BJ (cell line): ENCODE measurements around the gene NABP1. TPM values are rescaled to one million over a fixed set of nuclear protein-coding genes. Genes with fewer than 3 reads are reported as not detected.

Experiments used
- CTCF ChIA-PET: fragments of 350-600 bp; formaldehyde crosslinking; extraction: SDS; loops from one replicate; lab custom pipeline; 2021; ENCODE audit warnings: antibody characterized with exemption, inconsistent platforms; lab: Yijun Ruan, JAX
- POLR2A ChIA-PET: fragments of 300-600 bp; sonication (Branson Sonifier 250); formaldehyde crosslinking; extraction: SDS; loops from one replicate; lab custom pipeline; 2021; ENCODE audit warnings: antibody characterized with exemption; lab: Charles Lee
- DNase-seq: peaks from one replicate; pipeline ENCODE4 v3.0.0-alpha.2; 2011; ENCODE audit warnings: low read depth
- H3K27me3 ChIP-seq: 2 replicates; pipeline ENCODE4 v1.6.0; 2011; ENCODE audit warnings: low read length; ENCODE audit not compliant: control insufficient read depth, insufficient read depth
- H3K36me3 ChIP-seq: 2 replicates; pipeline ENCODE4 v1.5.1; 2011; ENCODE audit warnings: low read length; ENCODE audit not compliant: control insufficient read depth, insufficient read depth
- H3K4me3 ChIP-seq: 2 replicates; pipeline ENCODE4 v1.5.1; 2011; ENCODE audit warnings: low read depth, mild to moderate bottlenecking, control low read depth, low read length
- polyA plus RNA-seq: library from polyadenylated mRNA; depleted of rRNA; stranded (reverse); fragments of >200 nt; gene quantifications from 2 replicates; pipeline ENCODE4 v1.2.3, GENCODE V29; 2011
- TF ChIP-seq, protein P1 (sequence below): IDR thresholded peaks from 2 replicates; pipeline ENCODE4 v1.5.1; 2011; ENCODE audit warnings: low read depth, mild to moderate bottlenecking, control low read depth, inconsistent platforms, low read length, moderate library complexity; ENCODE audit not compliant: insufficient read depth

NABP1 gene
- polyA plus RNA-seq, 1 experiment, result 63.8 TPM

DNA sequence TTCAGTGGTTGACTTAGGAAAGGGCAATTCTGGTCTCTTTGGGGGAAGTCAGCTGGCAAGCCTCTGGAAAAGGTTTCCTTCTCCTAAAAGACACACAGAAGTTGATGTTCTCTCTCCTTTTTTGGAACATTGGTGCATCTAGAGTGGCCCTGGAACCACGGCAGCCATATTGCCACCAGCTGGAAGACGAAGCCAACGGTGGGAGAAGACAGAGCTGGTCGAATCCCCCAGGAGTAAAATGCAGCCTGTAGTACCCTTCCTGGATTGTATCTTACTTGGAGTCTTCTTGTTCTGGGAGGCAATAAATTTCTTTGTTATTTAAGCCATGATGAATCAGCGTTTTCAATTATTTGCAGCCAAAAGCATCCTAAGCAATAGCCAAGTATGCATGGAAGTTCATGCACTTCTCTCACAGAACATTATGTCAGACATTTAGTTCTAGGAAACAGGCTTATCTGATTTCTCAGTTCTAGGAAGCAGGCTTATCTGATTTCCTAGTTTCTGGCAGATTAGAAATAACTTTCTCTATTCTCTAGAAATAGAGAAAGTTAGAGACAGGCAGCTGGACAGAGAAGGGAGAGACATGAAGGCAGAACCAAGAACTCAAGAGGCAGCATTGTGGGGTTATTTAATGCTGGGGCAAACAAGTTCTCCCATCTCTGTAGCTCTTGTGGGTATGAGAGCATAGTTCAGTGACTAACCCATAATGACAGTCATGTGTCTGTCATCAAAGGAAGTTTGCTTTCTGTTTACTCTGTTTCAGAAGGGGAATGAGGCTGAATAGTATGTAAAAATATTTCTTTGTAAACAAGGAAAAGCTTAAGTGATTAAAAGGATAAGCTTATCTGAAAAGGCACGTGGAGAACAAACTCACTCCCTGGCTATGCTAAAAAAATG lies 40.5 kb upstream of the NABP1 start:
- Histone ChIP-seq H3K36me3 (no peaks in the 10 kb centered on the region), H3K4me3 (no peak overlapping the region), H3K27me3 (no peaks in the 10 kb centered on the region)
- ChIA-PET POLR2A (interaction anchor here (1.5 kb wide), 1 partner anchor 19 kb away, joined by 3 read pairs; no protein-coding TSS in a partner anchor), CTCF (interaction anchor here (0.6 to 1.1 kb wide), 3 partner anchors 9 to 105 kb away, joined by 3 to 4 read pairs (median 4); no protein-coding TSS in a partner anchor)
- TF ChIP-seq, protein P1, sequence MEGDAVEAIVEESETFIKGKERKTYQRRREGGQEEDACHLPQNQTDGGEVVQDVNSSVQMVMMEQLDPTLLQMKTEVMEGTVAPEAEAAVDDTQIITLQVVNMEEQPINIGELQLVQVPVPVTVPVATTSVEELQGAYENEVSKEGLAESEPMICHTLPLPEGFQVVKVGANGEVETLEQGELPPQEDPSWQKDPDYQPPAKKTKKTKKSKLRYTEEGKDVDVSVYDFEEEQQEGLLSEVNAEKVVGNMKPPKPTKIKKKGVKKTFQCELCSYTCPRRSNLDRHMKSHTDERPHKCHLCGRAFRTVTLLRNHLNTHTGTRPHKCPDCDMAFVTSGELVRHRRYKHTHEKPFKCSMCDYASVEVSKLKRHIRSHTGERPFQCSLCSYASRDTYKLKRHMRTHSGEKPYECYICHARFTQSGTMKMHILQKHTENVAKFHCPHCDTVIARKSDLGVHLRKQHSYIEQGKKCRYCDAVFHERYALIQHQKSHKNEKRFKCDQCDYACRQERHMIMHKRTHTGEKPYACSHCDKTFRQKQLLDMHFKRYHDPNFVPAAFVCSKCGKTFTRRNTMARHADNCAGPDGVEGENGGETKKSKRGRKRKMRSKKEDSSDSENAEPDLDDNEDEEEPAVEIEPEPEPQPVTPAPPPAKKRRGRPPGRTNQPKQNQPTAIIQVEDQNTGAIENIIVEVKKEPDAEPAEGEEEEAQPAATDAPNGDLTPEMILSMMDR, result no peak
- no peak for DNase-seq

DNA sequence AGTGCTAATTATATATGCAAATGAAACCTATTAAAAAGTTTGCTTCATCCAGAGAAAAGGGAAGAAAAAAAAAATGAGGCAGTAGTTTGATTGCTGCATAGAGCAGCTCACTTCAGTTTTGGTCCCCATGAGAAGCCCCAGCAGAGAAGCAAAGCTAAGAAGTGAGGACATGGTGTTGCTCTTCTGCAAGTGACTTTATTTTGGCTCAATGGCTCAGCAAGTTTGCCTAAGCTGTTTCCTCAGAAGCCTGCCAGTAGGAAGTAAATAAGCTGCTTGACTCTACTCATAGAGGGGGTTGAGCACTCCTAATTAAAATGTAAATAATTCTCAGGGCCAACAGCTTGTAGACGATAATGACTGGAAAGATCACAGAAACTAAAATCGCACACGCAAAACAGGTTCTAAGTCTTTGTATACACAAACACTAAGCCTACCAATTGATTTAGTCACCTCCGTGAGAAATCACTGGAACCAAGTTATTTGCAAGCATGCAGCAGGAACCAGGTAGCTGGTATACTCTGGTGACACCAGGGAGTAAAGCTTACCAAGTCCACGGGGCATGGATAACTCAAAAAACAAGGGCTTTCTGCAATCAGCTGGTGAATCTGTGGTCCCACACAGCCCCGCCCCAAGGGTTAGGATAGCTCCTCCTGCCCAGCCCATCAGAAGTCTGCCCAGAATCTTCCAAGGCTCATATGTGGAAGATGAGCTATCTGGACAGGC lies 39.7 kb upstream of the NABP1 start:
- ChIA-PET CTCF (interaction anchor here (0.6 to 1.1 kb wide), 5 partner anchors 12 to 106 kb away, joined by 3 to 4 read pairs (median 3); no protein-coding TSS in a partner anchor), POLR2A (interaction anchor here (0.5 to 1.5 kb wide), 3 partner anchors 18 to 618 kb away, joined by 3 to 4 read pairs (median 3); no protein-coding TSS in a partner anchor)
- no peak overlapping the region for H3K4me3 ChIP-seq

DNA sequence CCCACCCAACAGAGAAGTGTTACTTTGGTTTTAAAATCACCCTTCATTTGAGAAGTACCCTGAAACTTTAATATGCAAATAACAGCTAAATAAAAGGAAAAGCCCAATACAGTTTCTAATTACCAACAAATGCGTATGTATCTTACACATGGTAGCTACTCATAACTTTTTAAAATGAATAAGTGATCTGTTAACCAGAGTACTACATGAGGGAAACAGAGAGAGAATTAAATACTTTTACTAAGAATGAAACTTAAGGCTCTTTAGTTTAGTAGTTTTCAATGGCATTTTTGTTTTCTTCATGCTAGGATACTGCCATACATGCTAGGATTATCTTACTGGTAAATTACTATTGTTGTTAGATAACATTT lies 39.1 kb upstream of the NABP1 start:
- POLR2A ChIA-PET, result interaction anchor here (0.5 to 1.5 kb wide), 3 partner anchors 18 to 619 kb away, joined by 3 to 4 read pairs (median 3); no protein-coding TSS in a partner anchor
- TF ChIP-seq, protein P1, result no peak
- Histone ChIP-seq H3K36me3 (no peaks in the 10 kb centered on the region), H3K4me3 (no peak overlapping the region), H3K27me3 (no peaks in the 10 kb centered on the region)
- CTCF ChIA-PET, result interaction anchor here (0.7 to 1.1 kb wide), 4 partner anchors 11 to 72 kb away, joined by 3 to 4 read pairs (median 4); no protein-coding TSS in a partner anchor
- DNase-seq, result no peak

More for the DNA sequence above, 39.7 kb upstream of the NABP1 start:
- DNase-seq, result no peak
- Histone ChIP-seq H3K36me3 (no peaks in the 10 kb centered on the region), H3K27me3 (no peaks in the 10 kb centered on the region)
- TF ChIP-seq, protein P1, result no peak

DNA sequence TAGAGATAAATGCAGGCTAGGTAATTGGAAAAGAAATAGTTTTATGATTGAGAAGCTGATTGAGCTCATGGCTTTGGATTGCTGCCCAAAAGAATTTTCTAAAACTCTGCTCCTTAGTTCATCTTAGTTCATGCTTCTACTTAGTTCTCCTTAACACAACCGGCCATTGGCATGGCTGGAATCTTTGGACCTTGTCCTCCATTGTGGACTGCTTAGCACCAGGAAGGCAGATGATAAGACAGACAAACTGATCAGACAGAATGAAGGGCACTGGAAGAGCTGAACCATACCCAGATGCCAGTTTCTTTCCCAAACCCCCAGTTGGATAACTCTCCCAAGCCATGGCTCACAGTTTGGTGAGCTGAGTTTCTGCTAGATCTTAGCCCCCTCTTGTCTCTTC lies 36.3 kb upstream of the NABP1 start:
- no peak for DNase-seq
- no peaks in the 10 kb centered on the region for H3K27me3 ChIP-seq
- TF ChIP-seq, protein P1, result no peak
- H3K4me3 ChIP-seq, result no peak overlapping the region
- CTCF ChIA-PET, result interaction anchor here (0.6 to 1.3 kb wide), 3 partner anchors 13 to 354 kb away, joined by 3 read pairs; no protein-coding TSS in a partner anchor
- H3K36me3 ChIP-seq, result no peaks in the 10 kb centered on the region
- POLR2A ChIA-PET, result no interaction called here
